Mesendoderm (in vitro differentiated cells): ENCODE data around the gene ECHDC3.

Experiments used
- DNase-seq: peaks from one replicate; pipeline ENCODE4 v3.0.0; 2013
- H2AK5ac ChIP-seq: 2 replicates; pipeline ENCODE4 v1.6.1; 2013; ENCODE audit warnings: low read length, inconsistent platforms
- H2BK120ac ChIP-seq: 2 replicates; pipeline ENCODE4 v1.6.1; 2013; ENCODE audit warnings: low read depth, mild to moderate bottlenecking, low read length, moderate library complexity, mixed read lengths
- H2BK15ac ChIP-seq: replicated peaks from 2 replicates; pipeline ENCODE4 v1.6.1; 2013; ENCODE audit warnings: low read depth, mild to moderate bottlenecking, moderate library complexity
- H2BK5ac ChIP-seq: 2 replicates; pipeline ENCODE4 v1.6.1; 2013; ENCODE audit warnings: low read length, inconsistent platforms
- H3K18ac ChIP-seq: 2 replicates; pipeline ENCODE4 v1.6.1; 2013; ENCODE audit warnings: mild to moderate bottlenecking, low read length, mixed read lengths
- H3K23ac ChIP-seq: one replicate; pipeline ENCODE4 v1.6.1; 2013; ENCODE audit warnings: low read length
- H3K27ac ChIP-seq: 2 replicates; pipeline ENCODE4 v1.5.1; 2013; ENCODE audit warnings: low read depth, mild to moderate bottlenecking, inconsistent platforms, low read length, moderate library complexity
- H3K27me3 ChIP-seq: 2 replicates; pipeline ENCODE4 v1.6.1; 2013; ENCODE audit warnings: low read length, control low read depth, mild to moderate bottlenecking, inconsistent platforms; ENCODE audit not compliant: insufficient read depth, poor library complexity
- H3K36me3 ChIP-seq: 2 replicates; pipeline ENCODE4 v1.6.1; 2013; ENCODE audit warnings: low read length, inconsistent platforms; ENCODE audit not compliant: control insufficient read depth, insufficient read depth
- H3K4ac ChIP-seq: one replicate; pipeline ENCODE4 v1.6.1; 2013; ENCODE audit warnings: low read depth, mild to moderate bottlenecking, low read length, moderate library complexity
- H3K4me1 ChIP-seq: 2 replicates; pipeline ENCODE4 v1.6.1; 2013; ENCODE audit warnings: low read depth, low read length, inconsistent platforms; ENCODE audit not compliant: control insufficient read depth
- H3K4me2 ChIP-seq: 2 replicates; pipeline ENCODE4 v1.6.1; 2013; ENCODE audit warnings: low read length
- H3K4me3 ChIP-seq: 2 replicates; pipeline ENCODE4 v1.5.1; 2013; ENCODE audit warnings: mild to moderate bottlenecking, low read length
- H3K56ac ChIP-seq: one replicate; pipeline ENCODE4 v1.6.1; 2013; ENCODE audit warnings: low read length
- H3K79me1 ChIP-seq: 2 replicates; pipeline ENCODE4 v1.6.1; 2013; ENCODE audit warnings: low read length, inconsistent platforms
- H3K79me2 ChIP-seq: 2 replicates; pipeline ENCODE4 v1.6.1; 2013; ENCODE audit warnings: mild to moderate bottlenecking, low read length; ENCODE audit not compliant: control insufficient read depth, insufficient read depth
- H3K9ac ChIP-seq: 2 replicates; pipeline ENCODE4 v1.6.1; 2013; ENCODE audit warnings: low read length, inconsistent platforms
- H4K5ac ChIP-seq: one replicate; pipeline ENCODE4 v1.6.1; 2013; ENCODE audit warnings: low read length
- H4K8ac ChIP-seq: one replicate; pipeline ENCODE4 v1.6.1; 2013; ENCODE audit warnings: low read depth, mild to moderate bottlenecking, control low read depth, low read length, moderate library complexity
- WGBS: extraction: QIAGEN DNeasy Blood & Tissue Kit; methylation state at CpG from one replicate; pipeline ENCODE4 v1.1.7; 2013; ENCODE audit warnings: low lambda C conversion rate, missing lambda C conversion rate; ENCODE audit not compliant: insufficient coverage; ENCODE audit errors: extremely low coverage; 5-methylcytosine and 5-hydroxymethylcytosine counted together

Gene ECHDC3

GRCh38 chr10:11805792-11806191 is 63.6 kb downstream of the ECHDC3 start:
- Histone ChIP-seq H2BK5ac (no peak overlapping the region), H3K18ac (no peak overlapping the region), H3K79me1 (no peaks in the 10 kb centered on the region), H2BK15ac (no peak overlapping the region), H4K5ac (no peak overlapping the region), H3K56ac (no peak overlapping the region), H3K79me2 (no peaks in the 10 kb centered on the region), H4K8ac (no peak overlapping the region), H3K36me3 (no peaks in the 10 kb centered on the region), H3K9ac (no peak overlapping the region), H3K4ac (no peak overlapping the region), H3K4me3 (no peak overlapping the region), H3K4me1 (no peaks in the 10 kb centered on the region), H2AK5ac (no peak overlapping the region), H3K23ac (no peak overlapping the region), H2BK120ac (no peak overlapping the region), H3K27ac (no peak overlapping the region), H3K4me2 (no peak overlapping the region), H3K27me3 (no peaks in the 10 kb centered on the region)
- DNase-seq = no peak
- WGBS = no CpG with 5 or more reads among the region's 4 CpGs

- no peak overlapping the region for H2AK5ac ChIP-seq
- H3K4me1 ChIP-seq = no peaks in the 10 kb centered on the region
- H2BK120ac ChIP-seq = no peak overlapping the region
- DNase-seq = no peak
- no peak overlapping the region for H3K9ac ChIP-seq
- H3K36me3 ChIP-seq = no peaks in the 10 kb centered on the region
- no peak overlapping the region for H4K5ac ChIP-seq
- no peak overlapping the region for H3K27ac ChIP-seq
- no peak overlapping the region for H2BK5ac ChIP-seq
- no peak overlapping the region for H3K4me3 ChIP-seq
- H3K23ac ChIP-seq = no peak overlapping the region
- no peaks in the 10 kb centered on the region for H3K27me3 ChIP-seq
- no peaks in the 10 kb centered on the region for H3K79me1 ChIP-seq
- no CpG with 5 or more reads among the region's 6 CpGs for WGBS
- H2BK15ac ChIP-seq = no peak overlapping the region
- H3K18ac ChIP-seq = no peak overlapping the region
- no peak overlapping the region for H3K56ac ChIP-seq
- no peak overlapping the region for H3K4ac ChIP-seq
- no peaks in the 10 kb centered on the region for H3K79me2 ChIP-seq
- no peak overlapping the region for H3K4me2 ChIP-seq
- H4K8ac ChIP-seq = no peak overlapping the region
Observed at GRCh38 chr10:11806706-11807105, 64.5 kb downstream of the ECHDC3 start.

- H2BK15ac ChIP-seq = no peak overlapping the region
- H3K27ac ChIP-seq = no peak overlapping the region
- H4K5ac ChIP-seq = no peak overlapping the region
- H3K4me1 ChIP-seq = no peaks in the 10 kb centered on the region
- no peak overlapping the region for H2BK5ac ChIP-seq
- no CpG with 5 or more reads among the region's 5 CpGs for WGBS
- no peak overlapping the region for H3K56ac ChIP-seq
- H3K18ac ChIP-seq = no peak overlapping the region
- H3K23ac ChIP-seq = no peak overlapping the region
- H2AK5ac ChIP-seq = no peak overlapping the region
- DNase-seq = no peak
- no peaks in the 10 kb centered on the region for H3K79me1 ChIP-seq
- no peaks in the 10 kb centered on the region for H3K27me3 ChIP-seq
- H3K79me2 ChIP-seq = no peaks in the 10 kb centered on the region
- H4K8ac ChIP-seq = no peak overlapping the region
- H3K4me2 ChIP-seq = no peak overlapping the region
- H3K9ac ChIP-seq = no peak overlapping the region
- no peak overlapping the region for H3K4ac ChIP-seq
- no peak overlapping the region for H3K4me3 ChIP-seq
- no peak overlapping the region for H2BK120ac ChIP-seq
- H3K36me3 ChIP-seq = no peaks in the 10 kb centered on the region
Observed at GRCh38 chr10:11808808-11809207, 66.6 kb downstream of the ECHDC3 start.

DNA sequence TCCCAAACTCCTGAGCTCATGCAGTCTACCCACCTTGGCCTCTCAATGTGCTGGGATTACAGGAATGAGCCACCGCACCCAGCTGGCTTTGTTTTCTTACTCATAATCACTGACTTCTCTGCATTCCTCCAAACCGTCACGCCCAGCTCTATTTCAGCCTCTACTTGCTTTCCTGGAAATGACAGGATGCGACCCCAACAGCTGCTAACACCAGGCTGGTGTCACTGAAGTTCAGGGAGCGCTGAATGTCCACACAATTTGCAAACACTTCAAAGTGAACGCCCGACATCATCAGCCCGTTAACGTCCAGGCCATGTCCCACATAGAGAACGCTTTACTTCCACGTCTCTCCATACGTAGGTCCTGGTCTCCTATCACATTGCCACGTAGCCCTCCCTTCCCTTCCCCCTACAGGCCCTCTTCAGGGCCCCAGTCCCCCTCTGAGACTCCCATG is 68.2 kb downstream of the ECHDC3 start:
- no peak overlapping the region for H3K23ac ChIP-seq
- H3K4me2 ChIP-seq = no peak overlapping the region
- H3K4me1 ChIP-seq = no peaks in the 10 kb centered on the region
- H3K9ac ChIP-seq = no peak overlapping the region
- no peaks in the 10 kb centered on the region for H3K27me3 ChIP-seq
- no peak overlapping the region for H4K8ac ChIP-seq
- no peaks in the 10 kb centered on the region for H3K79me2 ChIP-seq
- no CpG with 5 or more reads among the region's 13 CpGs for WGBS
- H3K79me1 ChIP-seq = no peaks in the 10 kb centered on the region
- no peak overlapping the region for H4K5ac ChIP-seq
- no peak overlapping the region for H2BK120ac ChIP-seq
- no peak for DNase-seq
- H3K27ac ChIP-seq = no peak overlapping the region
- H3K18ac ChIP-seq = no peak overlapping the region
- no peak overlapping the region for H3K4me3 ChIP-seq
- H2AK5ac ChIP-seq = no peak overlapping the region
- no peak overlapping the region for H3K4ac ChIP-seq
- H2BK5ac ChIP-seq = no peak overlapping the region
- no peak overlapping the region for H3K56ac ChIP-seq
- no peak overlapping the region for H2BK15ac ChIP-seq
- no peaks in the 10 kb centered on the region for H3K36me3 ChIP-seq

- no peaks in the 10 kb centered on the region for H3K27me3 ChIP-seq
- no peak overlapping the region for H4K8ac ChIP-seq
- H3K56ac ChIP-seq = no peak overlapping the region
- H3K4me3 ChIP-seq = no peak overlapping the region
- H3K79me2 ChIP-seq = no peaks in the 10 kb centered on the region
- no peak overlapping the region for H2BK120ac ChIP-seq
- no peak overlapping the region for H3K23ac ChIP-seq
- H3K9ac ChIP-seq = no peak overlapping the region
- no peak overlapping the region for H3K4me2 ChIP-seq
- no peaks in the 10 kb centered on the region for H3K4me1 ChIP-seq
- H4K5ac ChIP-seq = no peak overlapping the region
- no peaks in the 10 kb centered on the region for H3K79me1 ChIP-seq
- no peak overlapping the region for H3K18ac ChIP-seq
- no peak overlapping the region for H2AK5ac ChIP-seq
- H3K27ac ChIP-seq = no peak overlapping the region
- no peak for DNase-seq
- H2BK15ac ChIP-seq = no peak overlapping the region
- WGBS = no CpG with 5 or more reads among the region's 6 CpGs
- H3K4ac ChIP-seq = no peak overlapping the region
- H2BK5ac ChIP-seq = no peak overlapping the region
- H3K36me3 ChIP-seq = no peaks in the 10 kb centered on the region
Observed at GRCh38 chr10:11810973-11811372, 68.8 kb downstream of the ECHDC3 start.

DNA sequence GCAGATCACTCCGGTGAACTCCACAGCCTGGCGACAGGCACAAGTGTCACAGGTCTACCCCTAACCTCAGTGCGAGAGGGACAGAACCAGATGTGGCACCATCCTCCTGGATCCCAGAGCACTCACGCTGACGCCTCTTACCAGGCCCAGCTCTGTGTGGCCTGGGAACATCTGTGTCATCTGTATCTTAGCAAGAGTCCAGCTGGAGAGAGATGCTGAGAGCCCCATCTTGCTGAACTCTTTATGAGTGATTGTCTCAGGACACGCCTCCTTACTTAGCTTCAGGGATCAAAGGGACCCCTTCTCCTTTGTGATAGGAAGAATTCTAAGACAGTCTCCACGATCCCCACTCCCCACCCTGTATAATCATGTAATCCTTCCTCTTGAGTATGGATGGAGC is 71.0 kb downstream of the ECHDC3 start:
- Histone ChIP-seq H3K27me3 (no peaks in the 10 kb centered on the region), H2BK15ac (no peak overlapping the region), H3K4ac (no peak overlapping the region), H3K79me2 (no peaks in the 10 kb centered on the region), H3K79me1 (no peaks in the 10 kb centered on the region), H3K4me3 (no peak overlapping the region), H3K9ac (no peak overlapping the region), H3K56ac (no peak overlapping the region), H3K18ac (no peak overlapping the region), H2AK5ac (no peak overlapping the region), H2BK120ac (no peak overlapping the region), H3K27ac (no peak overlapping the region), H4K5ac (no peak overlapping the region), H3K4me1 (no peaks in the 10 kb centered on the region), H3K4me2 (no peak overlapping the region), H3K36me3 (no peaks in the 10 kb centered on the region), H3K23ac (no peak overlapping the region), H4K8ac (no peak overlapping the region), H2BK5ac (no peak overlapping the region)
- no CpG with 5 or more reads among the region's 7 CpGs for WGBS
- DNase-seq = no peak
